Panc1 (cell line): ENCODE data around the gene FAM3C. TPM values are rescaled to one million over a fixed set of nuclear protein-coding genes. Genes with fewer than 3 reads are reported as not detected.
A peak's percentile ranks its signal among the peaks of the same experiment; 100 is the strongest.

ENCODE experiments used
- ATAC-seq: fragments of 200-7000 bp; cut with Tn5 transposase; 2 replicates; pipeline ENCODE4 v1.9.1; 2020; ENCODE audit warnings: mild to moderate bottlenecking, moderate library complexity
- BruUV-seq: library from RNA; stranded (reverse); fragments of 400-500 nt; replicated peaks from 2 replicates; lab custom pipeline; 2021; lab: Mats Ljungman, UMichigan
- CTCF ChIA-PET: fragments of 300-600 bp; sonication (Branson Sonifier 250); formaldehyde crosslinking; loops from one replicate; lab custom pipeline; 2022; ENCODE audit warnings: antibody characterized with exemption; lab: Charles Lee
- POLR2A ChIA-PET: fragments of 300-600 bp; sonication (Branson Sonifier 250); formaldehyde crosslinking; loops from one replicate; lab custom pipeline; 2022; ENCODE audit warnings: antibody characterized with exemption; lab: Charles Lee
- DNase-seq: peaks from one replicate; pipeline ENCODE4 v3.0.0-alpha.2; 2010; ENCODE audit warnings: low read depth, low spot score
- H3K27ac ChIP-seq: 2 replicates; pipeline ENCODE4 v1.5.1; 2011; ENCODE audit warnings: mild to moderate bottlenecking, low read length, inconsistent platforms
- H3K27me3 ChIP-seq: fragments of 200-500 bp; sonication (Bioruptor generic); 2 replicates; pipeline ENCODE4 v1.6.0; 2014; ENCODE audit warnings: low read length, inconsistent platforms; ENCODE audit not compliant: control insufficient read depth, insufficient read depth
- H3K36me3 ChIP-seq: fragments of 200-500 bp; sonication (Bioruptor generic); 2 replicates; pipeline ENCODE4 v1.5.1; 2014; ENCODE audit warnings: inconsistent platforms, mild to moderate bottlenecking, low read length, moderate library complexity; ENCODE audit not compliant: control insufficient read depth, insufficient read depth
- H3K4me1 ChIP-seq: 2 replicates; pipeline ENCODE4 v1.5.1; 2011; ENCODE audit warnings: inconsistent platforms, mild to moderate bottlenecking, low read length, moderate library complexity; ENCODE audit not compliant: control insufficient read depth, insufficient read depth
- H3K4me3 ChIP-seq, 2 experiments: 2 replicates each; pipeline ENCODE4 v1.5.1; 2011 to 2012; ENCODE audit warnings: low read depth in 2 of 2, low read length in 2 of 2, mild to moderate bottlenecking in 2 of 2, inconsistent platforms in 1 of 2, moderate library complexity in 1 of 2
- H3K9me3 ChIP-seq: fragments of 200-500 bp; sonication (Bioruptor generic); 2 replicates; pipeline ENCODE4 v1.5.1; 2014; ENCODE audit warnings: low read depth, mild to moderate bottlenecking, inconsistent platforms, low read length, moderate library complexity; ENCODE audit not compliant: control insufficient read depth, insufficient read depth
- POLR2AphosphoS5 ChIP-seq: IDR thresholded peaks from 2 replicates; pipeline ENCODE4 v1.6.1; 2012; ENCODE audit warnings: mild to moderate bottlenecking, low read depth, low read length, moderate library complexity
- SIN3A ChIP-seq: IDR thresholded peaks from 2 replicates; pipeline ENCODE4 v1.6.1; 2012; ENCODE audit warnings: low read depth, mild to moderate bottlenecking, low read length, moderate library complexity, borderline replicate concordance; ENCODE audit not compliant: insufficient read depth
- TCF7L2 ChIP-seq: IDR thresholded peaks from 2 replicates; pipeline ENCODE4 v1.6.1; 2011; ENCODE audit warnings: mild to moderate bottlenecking, low read depth, low read length, inconsistent platforms
- in situ Hi-C: cut with HindIII; loops from 2 replicates; pipeline ENCODE4 v1.10.0; 2016; ENCODE audit warnings: low sequenced_read_pairs, low pct_unique_long_range_greater_than_20kb
- intact Hi-C: fragments of 100-400 bp; cut with micrococcal nuclease; formaldehyde crosslinking; loops from one replicate; pipeline ENCODE4 v1.10.0; 2022; ENCODE audit not compliant: unreplicated experiment
- total RNA-seq: library from RNA; stranded (reverse); gene quantifications from one replicate; pipeline ENCODE4 v1.2.1, GENCODE V29; 2021; ENCODE audit not compliant: unreplicated experiment
- TF ChIP-seq, protein P1 (sequence below), 2 experiments: IDR thresholded peaks; 2 replicates each; pipeline ENCODE4 v1.6.1; 2011 to 2012; ENCODE audit warnings: low read depth in 2 of 2, control low read depth in 1 of 2, low read length in 1 of 2, mild to moderate bottlenecking in 1 of 2, moderate library complexity in 1 of 2; ENCODE audit not compliant: insufficient read depth in 1 of 2
- TF ChIP-seq, protein P2 (sequence below): fragments of 450-650 bp; IDR thresholded peaks from 2 replicates; pipeline ENCODE4 v1.5.1; 2017; ENCODE audit warnings: mild to moderate bottlenecking

Gene FAM3C
- total RNA-seq, 1 experiment from 2014 or later = 55.4 TPM

DNA sequence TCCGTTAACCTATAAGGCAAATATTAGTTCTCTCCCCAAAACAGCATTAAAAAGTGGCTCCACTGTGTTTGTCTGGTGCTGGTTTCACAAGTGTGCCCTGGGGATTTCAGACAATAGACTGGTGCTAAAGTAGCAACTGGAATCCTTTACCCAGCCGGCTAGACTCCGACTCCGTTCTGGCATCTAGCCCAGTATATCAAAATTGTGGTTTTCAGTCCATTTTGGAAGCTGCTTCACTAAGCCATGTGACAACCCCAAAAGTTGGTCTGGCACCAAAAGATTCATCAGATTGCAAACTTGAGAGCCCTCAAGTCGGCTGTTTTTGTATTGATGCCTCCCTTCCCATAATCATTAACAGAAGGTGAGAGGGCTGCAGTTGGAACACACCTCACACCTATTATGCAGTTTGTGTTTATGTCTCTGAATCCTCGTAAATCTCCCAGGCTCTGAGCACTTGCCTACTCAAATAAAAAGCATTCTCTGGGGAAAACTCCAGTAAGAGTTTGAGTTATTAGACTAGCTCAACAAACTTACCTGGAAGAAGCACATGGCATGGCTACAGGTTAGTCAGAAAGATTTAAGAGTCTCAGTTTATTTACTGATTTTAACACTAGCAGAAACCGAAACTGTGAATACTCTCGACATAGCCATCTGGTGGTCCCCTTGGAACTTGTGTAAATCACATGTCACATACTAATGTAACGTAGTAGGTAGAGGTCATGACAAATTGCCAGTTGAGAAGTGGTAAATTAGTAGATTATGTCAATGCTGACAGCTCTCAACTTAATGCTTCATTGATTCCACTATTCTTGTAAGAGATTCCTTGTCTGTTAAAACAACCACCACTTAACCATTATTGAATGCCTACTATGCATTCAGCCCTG is 82.1 kb downstream of the FAM3C start:
- ChIA-PET POLR2A (no interaction called here), CTCF (no interaction called here)
- Histone ChIP-seq H3K27ac (no peak overlapping the region), H3K27me3 (no peaks in the 10 kb centered on the region), H3K9me3 (no peaks in the 10 kb centered on the region), H3K4me1 (no peaks in the 10 kb centered on the region), H3K4me3 (peak overlapping the region in 1 of 2 experiments; percentile 7; a peak in 2 of 4 replicates), H3K36me3 (no peaks in the 10 kb centered on the region)
- no TSS peak for BruUV-seq
- DNase-seq (no peak), ATAC-seq (no peak)
- in situ Hi-C loops = no loop called here
- intact Hi-C loops = no loop called here
- TF ChIP-seq SIN3A = no peak
- TF ChIP-seq TCF7L2 = no peak
- TF ChIP-seq POLR2AphosphoS5 = no peak
- TF ChIP-seq, protein P1, sequence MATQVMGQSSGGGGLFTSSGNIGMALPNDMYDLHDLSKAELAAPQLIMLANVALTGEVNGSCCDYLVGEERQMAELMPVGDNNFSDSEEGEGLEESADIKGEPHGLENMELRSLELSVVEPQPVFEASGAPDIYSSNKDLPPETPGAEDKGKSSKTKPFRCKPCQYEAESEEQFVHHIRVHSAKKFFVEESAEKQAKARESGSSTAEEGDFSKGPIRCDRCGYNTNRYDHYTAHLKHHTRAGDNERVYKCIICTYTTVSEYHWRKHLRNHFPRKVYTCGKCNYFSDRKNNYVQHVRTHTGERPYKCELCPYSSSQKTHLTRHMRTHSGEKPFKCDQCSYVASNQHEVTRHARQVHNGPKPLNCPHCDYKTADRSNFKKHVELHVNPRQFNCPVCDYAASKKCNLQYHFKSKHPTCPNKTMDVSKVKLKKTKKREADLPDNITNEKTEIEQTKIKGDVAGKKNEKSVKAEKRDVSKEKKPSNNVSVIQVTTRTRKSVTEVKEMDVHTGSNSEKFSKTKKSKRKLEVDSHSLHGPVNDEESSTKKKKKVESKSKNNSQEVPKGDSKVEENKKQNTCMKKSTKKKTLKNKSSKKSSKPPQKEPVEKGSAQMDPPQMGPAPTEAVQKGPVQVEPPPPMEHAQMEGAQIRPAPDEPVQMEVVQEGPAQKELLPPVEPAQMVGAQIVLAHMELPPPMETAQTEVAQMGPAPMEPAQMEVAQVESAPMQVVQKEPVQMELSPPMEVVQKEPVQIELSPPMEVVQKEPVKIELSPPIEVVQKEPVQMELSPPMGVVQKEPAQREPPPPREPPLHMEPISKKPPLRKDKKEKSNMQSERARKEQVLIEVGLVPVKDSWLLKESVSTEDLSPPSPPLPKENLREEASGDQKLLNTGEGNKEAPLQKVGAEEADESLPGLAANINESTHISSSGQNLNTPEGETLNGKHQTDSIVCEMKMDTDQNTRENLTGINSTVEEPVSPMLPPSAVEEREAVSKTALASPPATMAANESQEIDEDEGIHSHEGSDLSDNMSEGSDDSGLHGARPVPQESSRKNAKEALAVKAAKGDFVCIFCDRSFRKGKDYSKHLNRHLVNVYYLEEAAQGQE (IDR thresholded peaks at IDR 0.05; ENCODE audit: insufficient read depth in 1 of 2, low read depth in 2 of 2, low read length in 1 of 2) = no peak
- TF ChIP-seq, protein P2, sequence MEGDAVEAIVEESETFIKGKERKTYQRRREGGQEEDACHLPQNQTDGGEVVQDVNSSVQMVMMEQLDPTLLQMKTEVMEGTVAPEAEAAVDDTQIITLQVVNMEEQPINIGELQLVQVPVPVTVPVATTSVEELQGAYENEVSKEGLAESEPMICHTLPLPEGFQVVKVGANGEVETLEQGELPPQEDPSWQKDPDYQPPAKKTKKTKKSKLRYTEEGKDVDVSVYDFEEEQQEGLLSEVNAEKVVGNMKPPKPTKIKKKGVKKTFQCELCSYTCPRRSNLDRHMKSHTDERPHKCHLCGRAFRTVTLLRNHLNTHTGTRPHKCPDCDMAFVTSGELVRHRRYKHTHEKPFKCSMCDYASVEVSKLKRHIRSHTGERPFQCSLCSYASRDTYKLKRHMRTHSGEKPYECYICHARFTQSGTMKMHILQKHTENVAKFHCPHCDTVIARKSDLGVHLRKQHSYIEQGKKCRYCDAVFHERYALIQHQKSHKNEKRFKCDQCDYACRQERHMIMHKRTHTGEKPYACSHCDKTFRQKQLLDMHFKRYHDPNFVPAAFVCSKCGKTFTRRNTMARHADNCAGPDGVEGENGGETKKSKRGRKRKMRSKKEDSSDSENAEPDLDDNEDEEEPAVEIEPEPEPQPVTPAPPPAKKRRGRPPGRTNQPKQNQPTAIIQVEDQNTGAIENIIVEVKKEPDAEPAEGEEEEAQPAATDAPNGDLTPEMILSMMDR = no peak

DNA sequence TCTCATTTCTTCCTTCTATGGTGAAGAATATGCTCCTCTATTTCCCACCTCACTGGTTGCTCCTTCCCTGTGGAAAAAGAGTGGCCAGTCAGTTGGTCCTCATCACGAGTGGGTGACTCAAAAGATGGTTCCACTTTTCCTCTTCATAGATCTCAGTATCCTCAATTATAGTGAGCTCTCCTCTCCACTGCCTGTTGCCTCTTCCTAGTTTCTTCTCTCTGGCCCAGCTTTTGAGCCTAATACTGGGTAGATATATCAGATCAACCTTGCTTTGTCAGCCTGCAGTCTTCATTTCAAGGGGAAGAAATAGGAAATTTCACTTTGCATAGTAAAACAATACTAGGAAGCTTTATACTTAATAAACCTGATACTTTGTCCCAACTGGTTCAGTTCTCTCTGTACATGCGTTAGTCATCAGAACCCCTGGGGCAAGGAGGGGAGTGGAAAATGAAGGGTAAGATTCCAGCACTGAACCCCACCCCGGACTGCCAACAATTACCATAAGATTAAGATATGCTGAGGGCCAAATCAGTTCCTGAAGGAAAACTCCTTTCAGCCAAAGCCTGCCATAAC is 82.8 kb downstream of the FAM3C start:
- POLR2A ChIA-PET = no interaction called here
- no peak for TF ChIP-seq SIN3A
- TF ChIP-seq POLR2AphosphoS5 = no peak
- TF ChIP-seq, protein P2 = no peak
- TF ChIP-seq, protein P1 (IDR thresholded peaks at IDR 0.05; ENCODE audit: insufficient read depth in 1 of 2, low read depth in 2 of 2, low read length in 1 of 2) = no peak

More for the DNA sequence above, 82.8 kb downstream of the FAM3C start:
- H3K4me1 ChIP-seq = no peaks in the 10 kb centered on the region
- ATAC-seq = no peak
- H3K9me3 ChIP-seq = no peaks in the 10 kb centered on the region
- H3K27me3 ChIP-seq = no peaks in the 10 kb centered on the region
- no peak overlapping the region for H3K27ac ChIP-seq
- no peak for DNase-seq
- intact Hi-C loops = no loop called here
- H3K36me3 ChIP-seq = no peaks in the 10 kb centered on the region
- no TSS peak for BruUV-seq
- no peak overlapping the region for H3K4me3 ChIP-seq
- CTCF ChIA-PET = no interaction called here
- in situ Hi-C loops = no loop called here
